Umbilical cord (tissue), 2 donors: Measurements from ENCODE around the gene OSCP1. TPM values are rescaled to one million over a fixed set of nuclear protein-coding genes. Genes with fewer than 3 reads are reported as not detected.

Source experiments
- DNase-seq: peaks from one replicate; pipeline ENCODE4 v3.0.0-alpha.2; 2015; ENCODE audit warnings: low spot score
- total RNA-seq: library from RNA; depleted of rRNA; stranded (reverse); fragments of >200 nt; gene quantifications from one replicate; pipeline ENCODE4 v1.2.3, GENCODE V29; 2014; ENCODE audit warnings: low replicate concordance; ENCODE audit not compliant: insufficient read depth

The OSCP1 gene
- total RNA-seq, 1 donor from 2014 or later: 5.5 TPM

DNA sequence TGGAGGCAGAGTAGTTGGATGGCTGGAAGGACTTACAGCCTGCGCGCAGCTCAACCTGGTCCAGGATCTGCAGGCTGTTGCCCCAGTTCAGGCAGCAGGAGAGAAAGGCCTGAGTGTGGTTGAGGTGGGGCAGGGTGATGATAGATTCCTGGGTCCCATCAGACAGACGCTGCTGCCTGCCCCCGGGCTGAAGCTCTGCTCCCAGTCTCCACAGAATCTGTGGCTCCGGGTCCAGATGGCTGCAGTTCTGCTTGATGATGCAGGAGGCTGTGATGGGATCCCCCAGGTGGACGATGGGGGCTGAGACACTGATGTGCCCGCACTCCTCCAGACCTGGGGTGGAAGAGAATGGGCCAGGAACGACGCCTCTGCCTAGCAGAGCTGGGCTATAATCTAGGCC is 25.1 kb upstream of the OSCP1 start:
- no peak for DNase-seq

- DNase-seq: no peak
Measured at GRCh38 chr1:36472656-36473055, 22.4 kb upstream of the OSCP1 start.

DNA sequence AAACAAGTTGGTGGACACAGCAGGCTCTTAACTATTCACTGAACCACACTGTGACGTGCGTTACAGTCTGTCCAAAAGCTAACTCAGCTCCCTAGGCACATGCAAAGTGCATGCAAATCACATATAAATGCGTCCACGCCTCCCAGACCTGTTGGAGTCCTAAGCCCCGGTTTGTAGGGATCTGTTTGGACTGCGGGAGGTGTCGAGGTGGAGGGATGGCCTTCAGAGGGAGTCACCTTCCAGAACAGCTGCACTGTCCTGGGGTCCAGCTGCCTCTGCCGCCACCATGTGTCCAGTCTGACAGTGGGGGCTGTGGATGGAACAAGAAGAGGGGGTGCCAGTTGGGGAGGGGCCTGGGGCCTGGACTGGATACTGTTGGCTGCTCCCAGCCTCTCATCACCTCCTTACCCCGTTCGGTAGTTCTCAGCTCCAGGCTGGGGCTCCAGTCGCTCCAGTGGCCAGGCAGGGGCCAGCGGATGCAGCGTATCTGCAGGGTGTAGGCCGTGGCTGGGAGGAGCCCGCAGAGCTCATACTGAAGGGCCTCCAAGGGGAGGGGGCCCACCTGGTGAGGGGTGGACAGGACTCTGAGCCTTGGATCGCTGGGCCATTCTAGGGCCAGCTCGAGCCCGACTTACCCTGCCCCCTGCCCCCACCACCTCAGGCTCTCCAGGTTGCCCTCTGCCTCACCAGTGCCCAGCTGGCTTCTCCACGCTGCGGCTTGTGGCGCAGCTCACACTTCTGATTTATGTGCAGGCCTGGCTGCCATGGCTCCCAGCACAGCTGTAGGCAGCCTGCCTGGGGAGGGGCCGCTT is 21.8 kb upstream of the OSCP1 start:
- DNase-seq: no peak

GRCh38 chr1:36469163-36469562 is 18.9 kb upstream of the OSCP1 start:
- no peak for DNase-seq

GRCh38 chr1:36467700-36468455 is 17.6 kb upstream of the OSCP1 start:
- no peak for DNase-seq

- no peak for DNase-seq
Measured at GRCh38 chr1:36467027-36467410, 16.8 kb upstream of the OSCP1 start.

DNA sequence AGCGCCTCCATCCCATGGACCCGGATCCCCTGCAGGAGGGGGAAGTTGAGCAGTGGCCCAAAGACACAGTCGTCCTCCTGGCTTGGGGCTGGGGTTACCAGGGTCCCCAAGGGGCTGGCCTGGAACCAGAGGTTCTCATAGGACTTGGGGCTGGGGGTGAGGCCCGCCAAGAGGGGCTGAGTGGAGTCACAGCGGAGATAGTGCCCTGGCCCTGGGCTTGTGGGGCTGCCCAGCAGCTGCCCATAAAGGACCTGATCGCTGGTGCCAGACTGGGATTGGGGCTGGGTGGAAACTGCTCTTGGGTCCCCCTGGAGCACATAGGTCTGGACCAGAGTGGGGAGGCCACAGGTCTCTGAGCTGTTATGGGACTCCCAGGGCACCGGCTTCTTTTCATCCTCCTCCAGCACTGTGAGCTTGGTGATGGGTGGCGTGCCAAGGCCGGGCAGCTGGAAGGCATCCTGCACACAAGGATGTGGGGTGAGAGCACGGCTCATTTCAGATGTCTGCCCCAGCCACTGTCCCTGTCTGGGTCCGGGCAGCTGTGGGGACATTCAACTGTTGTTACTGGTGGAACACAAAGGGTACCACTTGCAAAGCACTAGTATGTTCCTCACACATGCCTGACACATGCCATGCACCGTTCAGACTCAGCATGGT is 16.2 kb upstream of the OSCP1 start:
- DNase-seq: no peak

DNA sequence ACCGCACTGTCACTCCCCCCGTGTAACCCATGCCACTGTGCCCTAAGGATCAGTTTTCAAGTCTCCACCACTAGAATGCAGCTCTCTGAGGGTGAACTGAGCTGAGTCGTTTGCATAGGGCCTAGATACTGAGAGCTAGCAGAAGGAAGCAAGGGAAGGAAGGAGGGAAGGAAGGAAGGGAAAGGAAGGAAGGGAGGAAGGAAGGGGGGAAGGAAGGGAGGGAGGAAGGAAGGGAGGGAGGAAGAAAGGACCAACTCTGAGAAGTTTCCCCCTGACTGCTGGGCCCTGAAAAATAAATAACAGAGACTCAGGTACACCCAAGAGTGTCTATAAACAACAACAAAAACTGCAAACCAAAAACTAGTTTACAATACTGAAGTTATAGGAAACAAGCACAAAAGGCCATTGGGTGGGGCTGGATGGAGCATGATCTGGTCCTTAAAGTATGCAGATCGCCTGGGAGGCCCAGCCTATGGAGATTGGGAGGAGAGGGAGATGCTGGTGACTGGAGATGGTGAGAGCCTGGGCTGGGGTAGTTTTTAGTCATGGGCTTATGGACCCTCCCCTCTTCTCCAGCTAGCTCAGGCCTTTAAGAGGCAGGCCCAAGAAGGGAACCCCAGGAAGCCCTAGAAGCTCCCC is 15.6 kb upstream of the OSCP1 start:
- DNase-seq: peak; percentile 75

DNA sequence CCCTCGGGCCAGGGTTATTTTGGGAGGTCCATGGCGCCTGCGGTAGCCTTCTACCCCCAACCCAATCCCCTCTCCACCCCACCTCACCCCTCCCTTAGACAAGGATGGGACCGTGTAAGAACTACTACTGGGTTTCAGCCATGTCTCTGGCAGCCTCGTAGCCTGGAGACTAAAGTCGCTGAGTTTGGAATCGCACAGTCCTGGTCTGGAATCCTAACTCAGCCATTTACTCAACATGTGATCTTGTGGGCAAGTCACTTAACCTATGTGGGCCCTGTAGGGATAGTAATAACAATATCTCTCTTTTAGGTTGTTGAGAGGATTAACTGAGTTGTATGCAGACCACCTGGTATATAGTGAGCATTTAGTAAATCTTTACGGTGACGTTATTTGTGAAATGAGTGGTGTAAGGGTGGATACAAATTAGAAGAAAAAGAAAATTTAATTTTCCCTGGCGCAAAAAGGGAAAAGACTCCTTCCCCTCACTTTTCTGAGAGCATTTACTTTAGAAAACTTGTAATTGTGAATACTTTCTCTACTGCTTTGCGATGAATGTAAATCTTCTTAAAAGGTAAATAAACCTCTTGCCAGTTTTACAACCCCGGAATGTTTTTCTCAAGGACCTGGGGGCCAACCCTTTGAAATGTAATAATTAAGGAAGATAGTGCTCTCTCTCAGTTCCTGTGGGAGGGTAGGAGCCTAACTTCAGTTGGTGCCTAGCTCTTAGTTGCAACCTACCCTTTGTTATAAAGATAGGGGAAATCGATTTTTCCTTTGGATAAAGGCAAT is 14.5 kb upstream of the OSCP1 start:
- peak; percentile 49 for DNase-seq

- DNase-seq: peak; percentile 98
Measured at GRCh38 chr1:36463803-36464604, 13.8 kb upstream of the OSCP1 start, which contains the start of gene MRPS15. Gene MRPS15, minus strand, starts transcription at chr1:36464384. Its CDS starts 109 bp downstream, at chr1:36464275.

GRCh38 chr1:36463463-36463802 is 13.2 kb upstream of the OSCP1 start:
- no peak for DNase-seq

- DNase-seq: no peak
Measured at GRCh38 chr1:36458910-36459309, 8.7 kb upstream of the OSCP1 start.

DNA sequence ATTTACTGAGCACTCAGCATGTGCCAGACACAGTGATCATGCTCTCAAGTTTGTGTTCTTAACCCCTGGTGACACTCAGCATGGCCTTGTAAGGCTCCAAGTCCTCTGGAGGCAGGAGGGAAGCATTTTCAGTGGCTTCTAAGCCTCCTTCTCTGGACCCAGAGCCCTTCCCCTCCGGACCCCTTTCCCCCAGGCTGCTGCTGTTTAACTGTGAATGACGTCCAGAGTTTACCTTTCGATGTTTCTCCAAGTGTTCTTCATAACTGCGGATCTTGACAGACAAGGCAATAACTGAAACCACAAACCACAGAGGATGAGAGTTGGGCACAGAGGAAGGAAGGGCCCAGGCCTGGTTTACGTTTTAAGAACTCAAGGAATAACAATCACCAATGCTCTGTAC is 7.4 kb upstream of the OSCP1 start:
- no peak for DNase-seq

GRCh38 chr1:36456391-36456928 is 6.2 kb upstream of the OSCP1 start:
- no peak for DNase-seq

- DNase-seq: no peak
Measured at GRCh38 chr1:36455386-36455785, 5.1 kb upstream of the OSCP1 start.

GRCh38 chr1:36453600-36454388 is 3.5 kb upstream of the OSCP1 start:
- no peak for DNase-seq

- no peak for DNase-seq
Measured at GRCh38 chr1:36453051-36453450, 2.8 kb upstream of the OSCP1 start.

DNA sequence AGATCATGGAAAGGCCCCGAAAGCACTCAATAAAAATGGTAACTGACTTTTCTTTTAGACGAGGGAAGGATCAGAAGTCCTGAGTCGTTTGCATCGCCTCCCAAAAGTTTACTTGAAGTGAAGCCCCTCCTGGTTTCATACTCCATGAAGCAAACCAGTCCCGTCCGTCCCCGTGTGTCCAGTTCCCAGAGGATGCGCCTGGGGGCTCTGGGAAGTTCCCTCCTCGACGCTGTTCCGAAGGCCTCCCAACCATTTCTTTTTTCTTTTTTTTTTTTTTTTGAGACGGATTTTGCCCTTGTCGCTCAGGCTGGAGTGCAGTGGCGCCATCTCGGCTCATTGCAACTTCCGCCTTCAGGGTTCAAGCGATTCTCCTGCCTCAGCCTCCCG is 661 bp upstream of the OSCP1 start:
- DNase-seq: no peak

DNA sequence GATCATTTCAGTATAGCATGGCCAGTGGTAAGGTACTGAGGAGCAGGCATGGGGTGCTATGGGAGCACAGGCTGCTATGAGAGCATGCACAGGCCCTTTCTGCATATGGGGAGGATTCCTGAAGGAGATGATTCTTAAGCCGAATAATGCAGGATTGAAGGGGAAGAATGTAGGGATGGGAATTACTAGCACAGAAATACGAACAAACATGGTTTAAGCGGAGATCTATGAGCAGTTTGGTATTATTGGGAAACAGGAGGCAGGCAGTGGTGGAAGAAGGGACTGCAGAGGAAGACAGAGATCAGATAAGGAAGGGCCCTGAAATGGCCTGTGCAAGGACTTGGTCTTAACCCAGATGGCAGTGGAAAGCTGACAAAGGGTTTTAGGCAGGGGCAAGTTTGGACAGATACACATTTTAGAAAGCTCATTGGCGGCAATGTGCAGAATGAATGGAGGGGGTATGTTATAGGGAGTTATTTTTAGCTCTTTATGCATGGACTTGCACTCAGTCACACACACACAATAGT is 1.7 kb downstream of the OSCP1 start:
- peak; percentile 46 for DNase-seq
